ENCODE data around the gene DPH5. TPM values are rescaled to one million over a fixed set of nuclear protein-coding genes. Genes with fewer than 3 reads are reported as not detected.

Gene DPH5
- total and polyA plus RNA-seq, 2 of the 4 experiments (the other 2 are of a cell fraction): 32.3 to 42.0 TPM

DNA sequence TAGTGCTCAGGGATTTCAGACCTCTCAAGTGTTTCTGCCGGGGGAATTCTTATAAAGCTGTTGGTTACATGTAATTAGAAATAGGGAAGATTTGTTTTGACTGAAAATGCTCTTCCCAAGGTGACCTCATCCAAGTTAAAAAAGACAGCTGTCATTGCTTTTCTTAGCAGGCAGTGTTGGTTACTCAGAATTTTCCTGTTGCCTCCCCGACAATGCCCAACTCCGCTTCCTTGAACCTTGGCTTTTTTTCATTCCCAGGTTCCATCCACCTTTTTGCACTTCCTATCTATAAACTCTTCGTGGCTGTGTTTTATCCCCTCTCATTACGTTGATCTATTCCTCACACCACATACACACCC, 825 bp upstream of the DPH5 start:
- Histone ChIP-seq H2AFZ (replicated peaks; ENCODE audit: low read length, poor library complexity) (peak overlapping the region; percentile 97), H4K5ac (ENCODE audit: low read depth, low read length) (peak overlapping the region; percentile 86), H2BK20ac (ENCODE audit: low read depth, low read length) (peak overlapping the region; percentile 50; the same call in 1 of the 2 replicates), H3K18ac (ENCODE audit: low read depth, low read length) (peak overlapping the region; percentile 91), H3K9me1 (ENCODE audit: insufficient read depth, low read length) (no peaks in the 10 kb centered on the region; the same call in 1 of the 2 replicates), H3K4me2 (ENCODE audit: low read depth, low read length) (peak overlapping the region; percentile 96), H3K27me3 (ENCODE audit: control insufficient read depth, insufficient read depth, low read length) (no peaks in the 10 kb centered on the region), H3K56ac (ENCODE audit: extremely low read depth, insufficient read depth, low read length) (peak overlapping the region; percentile 98), H2AK9ac (replicated peaks; ENCODE audit: low read depth, low read length, poor library complexity) (peak overlapping the region; percentile 88), H3K36me3 (ENCODE audit: control insufficient read depth, insufficient read depth, low read length) (no peaks in the 10 kb centered on the region), H3K4ac (ENCODE audit: low read depth, low read length) (peak overlapping the region; percentile 97), H4K8ac (ENCODE audit: low read depth in 2 of 2, low read length in 2 of 2) (peak overlapping the region; percentile 90 to 99), H3K4me3 (ENCODE audit: insufficient read depth, low read depth, low read length) (peak overlapping the region; percentile 82), H2BK5ac (ENCODE audit: low read depth, low read length, poor library complexity, severe bottlenecking) (peak overlapping the region; percentile 86), H2BK15ac (ENCODE audit: low read depth, low read length) (0 out of 3 replicates have a peak overlapping the region, but pooled peaks have one; percentile 80), H3K9ac (ENCODE audit: low read depth, low read length) (peak overlapping the region; percentile 98), H3K27ac (ENCODE audit: insufficient read depth, low read length) (peak overlapping the region; percentile 97), H3K79me1 (ENCODE audit: low read depth in 1 of 2, low read length in 2 of 2) (peaks cover 17 to 50% of the 10 kb centered on the region in 2 experiments), H4K91ac (ENCODE audit: insufficient read depth, low read depth, low read length) (peak overlapping the region; percentile 71), H3K4me1 (ENCODE audit: control insufficient read depth, insufficient read depth, low read length) (0 out of 2 replicates have a peak, but pooled peaks cover 2% of the 10 kb centered on the region), H3K14ac (replicated peaks; ENCODE audit: low read depth, low read length) (peak overlapping the region; percentile 96), H2AK5ac (ENCODE audit: low read depth, low read length) (peak overlapping the region; percentile 30; the same call in 1 of the 2 replicates), H2BK120ac (ENCODE audit: low read depth, low read length) (peak overlapping the region; percentile 87), H4K20me1 (ENCODE audit: insufficient read depth, low read length) (no peaks in the 10 kb centered on the region), H3K9me3 (ENCODE audit: control insufficient read depth, insufficient read depth, low read length) (no peaks in the 10 kb centered on the region), H3K23ac (ENCODE audit: low read depth, low read length) (peak overlapping the region; percentile 94)
- no peak for TF ChIP-seq NFE2L2 (IDR thresholded peaks at IDR 0.05; ENCODE audit: low read depth, low read length)
- TF ChIP-seq, protein P1, sequence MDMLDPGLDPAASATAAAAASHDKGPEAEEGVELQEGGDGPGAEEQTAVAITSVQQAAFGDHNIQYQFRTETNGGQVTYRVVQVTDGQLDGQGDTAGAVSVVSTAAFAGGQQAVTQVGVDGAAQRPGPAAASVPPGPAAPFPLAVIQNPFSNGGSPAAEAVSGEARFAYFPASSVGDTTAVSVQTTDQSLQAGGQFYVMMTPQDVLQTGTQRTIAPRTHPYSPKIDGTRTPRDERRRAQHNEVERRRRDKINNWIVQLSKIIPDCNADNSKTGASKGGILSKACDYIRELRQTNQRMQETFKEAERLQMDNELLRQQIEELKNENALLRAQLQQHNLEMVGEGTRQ (IDR thresholded peaks at IDR 0.05; ENCODE audit: low read depth, low read length): no peak
- no peak for TF ChIP-seq FOS (IDR thresholded peaks at IDR 0.05; ENCODE audit: low read depth, low read length)
- TF ChIP-seq MAFK (IDR thresholded peaks at IDR 0.05; ENCODE audit: low read depth, low read length): no peak
- no peak for TF ChIP-seq POLR2A (IDR thresholded peaks at IDR 0.05; ENCODE audit: low read depth, low read length)
- no peak for TF ChIP-seq MAZ (IDR thresholded peaks at IDR 0.05; ENCODE audit: borderline replicate concordance, low read depth, low read length)
- no peak for TF ChIP-seq RCOR1 (IDR thresholded peaks at IDR 0.05; ENCODE audit: insufficient replicate concordance, low read length)
- ChIA-PET CTCF (no interaction called here), POLR2A (ENCODE audit: unreplicated experiment) (no interaction called here)
- intact Hi-C loops (cut with micrococcal nuclease): loop anchor here (1.0 kb wide), 1 partner anchor 262 kb away; no protein-coding TSS in a partner anchor
- in situ Hi-C loops (cut with MboI; ENCODE audit: low sequenced_read_pairs): loop anchor here (25.0 kb wide), 1 partner anchor 211 kb away; the partner anchor contains the start of gene S1PR1
- BruUV-seq (replicated peaks): no TSS peak
- no peak for DNase-seq
- dilution Hi-C loops (cut with HindIII; ENCODE audit: low sequenced_read_pairs, unreplicated experiment): no loop called here
- WGBS, 2 experiments (ENCODE audit: extremely low coverage in 2 of 2, insufficient read length in 1 of 2): 84% methylated on average over 3 of the region's 5 CpGs; no CpG with 5 or more reads in 1 of the 2 experiments
- ATAC-seq (ENCODE audit: low read depth): no peak
